Endothelial cell of umbilical vein (primary cell): ENCODE results near the gene ANAPC2.

Source experiments
- FOS ChIP-seq: IDR thresholded peaks from 2 replicates; pipeline ENCODE4 v1.6.1; 2011; ENCODE audit warnings: mild to moderate bottlenecking, low read length, moderate library complexity, borderline replicate concordance; ENCODE audit not compliant: insufficient read depth
- MYC ChIP-seq: IDR thresholded peaks from one replicate; pipeline ENCODE4 v1.6.1; 2011; ENCODE audit warnings: mild to moderate bottlenecking, low read depth, low read length
- POLR2A ChIP-seq: IDR thresholded peaks from 2 replicates; pipeline ENCODE4 v1.6.1; 2012; ENCODE audit warnings: low read depth, mild to moderate bottlenecking, control low read depth, low read length
- POLR2AphosphoS5 ChIP-seq: IDR thresholded peaks from 2 replicates; pipeline ENCODE4 v1.6.1; 2012; ENCODE audit warnings: low read depth, mild to moderate bottlenecking, control low read depth, low read length, moderate library complexity; ENCODE audit not compliant: insufficient read depth
- TF ChIP-seq, protein P1 (sequence below), 2 donors: IDR thresholded peaks; 1 replicate in 1 of 2; 2 replicates in 1 of 2; pipeline ENCODE4 v1.5.1; 2011; ENCODE audit warnings: low read length in 2 of 2, mild to moderate bottlenecking in 2 of 2, moderate library complexity in 2 of 2, control low read depth in 1 of 2, inconsistent platforms in 1 of 2, low read depth in 1 of 2; ENCODE audit not compliant: insufficient read depth in 1 of 2; ENCODE audit errors: extremely low read depth in 1 of 2
- TF ChIP-seq, protein P2 (sequence below): IDR thresholded peaks from 2 replicates; pipeline ENCODE4 v1.6.1; 2011; ENCODE audit not compliant: insufficient read depth, insufficient read length

DNA sequence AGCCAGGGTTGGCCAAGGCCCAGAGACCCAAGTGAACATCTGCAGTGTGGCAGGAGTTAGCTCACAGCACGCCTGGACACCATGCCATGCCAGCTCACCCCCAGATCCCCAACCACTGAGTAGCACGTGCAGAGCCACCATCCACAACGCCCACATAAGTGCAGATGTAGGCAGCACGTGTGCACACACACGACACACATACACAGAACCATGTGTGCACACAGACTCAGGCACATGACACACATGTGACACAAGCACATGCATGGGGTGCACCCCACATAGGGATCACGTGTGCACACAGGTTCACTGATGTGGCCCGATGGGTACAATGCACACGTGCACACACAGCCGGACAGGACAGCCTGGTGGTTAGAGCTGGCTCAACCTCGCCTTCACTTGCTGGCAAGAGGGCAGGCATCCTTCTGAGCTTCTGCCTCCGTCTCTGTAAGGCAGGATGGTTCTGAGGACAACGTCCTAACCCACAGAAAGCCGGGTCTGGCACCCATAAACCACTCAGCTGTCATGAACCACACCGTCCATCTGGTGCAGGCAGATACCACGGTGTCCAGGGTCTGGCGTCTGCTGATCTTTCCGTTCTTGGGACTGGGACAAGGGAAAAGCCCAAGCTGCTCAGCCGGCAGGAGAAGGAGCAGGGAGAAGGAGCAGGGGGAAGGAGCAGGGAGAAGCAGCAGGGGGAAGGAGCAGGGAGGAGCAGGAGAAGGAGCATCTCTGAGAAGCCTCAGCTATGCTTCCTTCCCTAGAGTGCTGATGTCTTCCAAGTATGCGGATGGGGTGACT, 30.5 kb downstream of the ANAPC2 start:
- TF ChIP-seq, protein P1, sequence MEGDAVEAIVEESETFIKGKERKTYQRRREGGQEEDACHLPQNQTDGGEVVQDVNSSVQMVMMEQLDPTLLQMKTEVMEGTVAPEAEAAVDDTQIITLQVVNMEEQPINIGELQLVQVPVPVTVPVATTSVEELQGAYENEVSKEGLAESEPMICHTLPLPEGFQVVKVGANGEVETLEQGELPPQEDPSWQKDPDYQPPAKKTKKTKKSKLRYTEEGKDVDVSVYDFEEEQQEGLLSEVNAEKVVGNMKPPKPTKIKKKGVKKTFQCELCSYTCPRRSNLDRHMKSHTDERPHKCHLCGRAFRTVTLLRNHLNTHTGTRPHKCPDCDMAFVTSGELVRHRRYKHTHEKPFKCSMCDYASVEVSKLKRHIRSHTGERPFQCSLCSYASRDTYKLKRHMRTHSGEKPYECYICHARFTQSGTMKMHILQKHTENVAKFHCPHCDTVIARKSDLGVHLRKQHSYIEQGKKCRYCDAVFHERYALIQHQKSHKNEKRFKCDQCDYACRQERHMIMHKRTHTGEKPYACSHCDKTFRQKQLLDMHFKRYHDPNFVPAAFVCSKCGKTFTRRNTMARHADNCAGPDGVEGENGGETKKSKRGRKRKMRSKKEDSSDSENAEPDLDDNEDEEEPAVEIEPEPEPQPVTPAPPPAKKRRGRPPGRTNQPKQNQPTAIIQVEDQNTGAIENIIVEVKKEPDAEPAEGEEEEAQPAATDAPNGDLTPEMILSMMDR (IDR thresholded peaks at IDR 0.05; ENCODE audit: extremely low read depth in 1 of 2, insufficient read depth in 1 of 2, low read depth in 1 of 2, low read length in 2 of 2): no peak
- TF ChIP-seq FOS (no peak), POLR2A (no peak), POLR2AphosphoS5 (no peak), MYC (no peak)
- TF ChIP-seq, protein P2, sequence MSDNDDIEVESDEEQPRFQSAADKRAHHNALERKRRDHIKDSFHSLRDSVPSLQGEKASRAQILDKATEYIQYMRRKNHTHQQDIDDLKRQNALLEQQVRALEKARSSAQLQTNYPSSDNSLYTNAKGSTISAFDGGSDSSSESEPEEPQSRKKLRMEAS: peak; percentile 74
